HepG2 (cell line): ENCODE measurements around the gene GRIN3B. TPM values are rescaled to one million over a fixed set of nuclear protein-coding genes. Genes with fewer than 3 reads are reported as not detected.

Experiments used
- CENPT ChIP-seq: sonication (generic); formaldehyde crosslinking; IDR thresholded peaks from 2 replicates; pipeline ENCODE4 v1.8.0; 2022; ENCODE audit warnings: low read depth, mild to moderate bottlenecking, moderate library complexity, missing genetic modification reagents
- E2F1 ChIP-seq: sonication (generic); formaldehyde crosslinking; IDR thresholded peaks from 2 replicates; pipeline ENCODE4 v1.5.0; 2020; ENCODE audit warnings: missing genetic modification reagents
- ERF ChIP-seq: IDR thresholded peaks from 2 replicates; pipeline ENCODE4 v1.6.1; 2018; ENCODE audit warnings: missing biosample characterization, missing genetic modification reagents
- ETS1 ChIP-seq: sonication (generic); formaldehyde crosslinking; IDR thresholded peaks from 2 replicates; pipeline ENCODE4 v1.4.0; 2020; ENCODE audit warnings: missing genetic modification reagents
- FOXA1 ChIP-seq, 2 experiments: fragments of 450-650 bp in 1 of 2; sonication (generic) in 1 of 2; formaldehyde crosslinking in 1 of 2; IDR thresholded peaks; 2 replicates each; pipeline versions ENCODE4 v1.4.0 to v1.6.1; 2016 to 2020; ENCODE audit warnings: missing genetic modification reagents in 1 of 2
- HES4 ChIP-seq: sonication (generic); formaldehyde crosslinking; IDR thresholded peaks from 2 replicates; pipeline ENCODE4 v1.9.0; 2021; ENCODE audit warnings: mild to moderate bottlenecking, missing genetic modification reagents, borderline replicate concordance
- HOXD1 ChIP-seq: sonication (generic); formaldehyde crosslinking; IDR thresholded peaks from 2 replicates; pipeline ENCODE4 v1.5.0; 2020; ENCODE audit warnings: missing genetic modification reagents
- KAT2B ChIP-seq: fragments of 150-350 bp; IDR thresholded peaks from 2 replicates; pipeline ENCODE4 v1.6.1; 2014; ENCODE audit warnings: low read depth, low read length, borderline replicate concordance
- KDM4B ChIP-seq: sonication (generic); formaldehyde crosslinking; IDR thresholded peaks from 2 replicates; pipeline ENCODE4 v1.4.0; 2020; ENCODE audit warnings: missing genetic modification reagents
- NFATC3 ChIP-seq: sonication (generic); formaldehyde crosslinking; IDR thresholded peaks from 2 replicates; pipeline ENCODE4 v1.5.1; 2020; ENCODE audit warnings: mild to moderate bottlenecking, missing genetic modification reagents
- RELA ChIP-seq: sonication (generic); formaldehyde crosslinking; IDR thresholded peaks from 2 replicates; pipeline ENCODE4 v1.4.0; 2020; ENCODE audit warnings: missing genetic modification reagents
- REPIN1 ChIP-seq: sonication (generic); formaldehyde crosslinking; IDR thresholded peaks from 2 replicates; pipeline ENCODE4 v1.8.0; 2022; ENCODE audit warnings: missing genetic modification reagents, low read depth, mild to moderate bottlenecking, borderline replicate concordance
- RXRA ChIP-seq: sonication (generic); formaldehyde crosslinking; IDR thresholded peaks from 2 replicates; pipeline ENCODE4 v1.5.1; 2020; ENCODE audit warnings: missing genetic modification reagents
- ZNF24 ChIP-seq: fragments of 450-650 bp; IDR thresholded peaks from 2 replicates; pipeline ENCODE4 v1.6.1; 2017; ENCODE audit warnings: antibody characterized with exemption, mild to moderate bottlenecking
- ZNF275 ChIP-seq: sonication (generic); formaldehyde crosslinking; IDR thresholded peaks from 2 replicates; pipeline ENCODE4 v1.8.0; 2022; ENCODE audit warnings: missing genetic modification reagents, mild to moderate bottlenecking, inconsistent platforms, borderline replicate concordance
- ZNF3 ChIP-seq: IDR thresholded peaks from 2 replicates; pipeline ENCODE4 v1.7.0; 2017; ENCODE audit warnings: inconsistent platforms
- ZNF430 ChIP-seq: sonication (generic); formaldehyde crosslinking; IDR thresholded peaks from 2 replicates; pipeline ENCODE4 v1.9.0; 2021; ENCODE audit warnings: mild to moderate bottlenecking, missing genetic modification reagents
- ZNF597 ChIP-seq: sonication (generic); formaldehyde crosslinking; IDR thresholded peaks from 2 replicates; pipeline ENCODE4 v1.5.0; 2020; ENCODE audit warnings: missing genetic modification reagents
- ZNF615 ChIP-seq: sonication (generic); formaldehyde crosslinking; IDR thresholded peaks from 2 replicates; pipeline ENCODE4 v1.5.0; 2020; ENCODE audit warnings: mild to moderate bottlenecking, missing genetic modification reagents, borderline replicate concordance
- ZNF629 ChIP-seq: sonication (generic); formaldehyde crosslinking; conservative IDR thresholded peaks from 2 replicates; pipeline ENCODE4 v1.5.0; 2020; ENCODE audit warnings: missing genetic modification reagents
- ZNF737 ChIP-seq: sonication (generic); formaldehyde crosslinking; IDR thresholded peaks from 2 replicates; pipeline ENCODE4 v1.5.0; 2020; ENCODE audit warnings: missing genetic modification reagents, mild to moderate bottlenecking, borderline replicate concordance
- polyA plus RNA-seq, 8 experiments: library from polyadenylated mRNA; depleted of rRNA in 3 of 8; stranded (reverse) in 7 of 8; unstranded in 1 of 8; fragments of >200 nt; fragmentation: Illumina TruSeq in 4 of 8; extraction: Trizol in 4 of 8; gene quantifications; 2 replicates each; pipeline versions ENCODE4 v1.2.1 to v1.2.3, GENCODE V29; 2011 to 2016; ENCODE audit warnings: low read depth in 4 of 8, missing spikeins in 1 of 8, mixed read lengths in 1 of 8; ENCODE audit not compliant: insufficient read depth in 1 of 8
- total RNA-seq, 5 experiments: library from RNA; depleted of rRNA; stranded (reverse); fragments of >200 nt; fragmentation: Illumina TruSeq; extraction: Trizol; gene quantifications; 2 replicates each; pipeline ENCODE4 v1.2.3, GENCODE V29; 2016; ENCODE audit warnings: low read depth in 1 of 5
- TF ChIP-seq, protein P1 (sequence below): sonication (generic); formaldehyde crosslinking; IDR thresholded peaks from 2 replicates; pipeline ENCODE4 v1.4.0; 2020; ENCODE audit warnings: missing genetic modification reagents
- TF ChIP-seq, protein P2 (sequence below): sonication (generic); formaldehyde crosslinking; IDR thresholded peaks from 2 replicates; pipeline ENCODE4 v1.8.0; 2022; ENCODE audit warnings: mild to moderate bottlenecking, missing genetic modification reagents, moderate library complexity

GRIN3B gene
- total and polyA plus RNA-seq, 2 of the 13 experiments (the other 11 are each of a cell fraction or from before 2014, with no cell fraction given): 0.07 to 0.20 TPM

DNA sequence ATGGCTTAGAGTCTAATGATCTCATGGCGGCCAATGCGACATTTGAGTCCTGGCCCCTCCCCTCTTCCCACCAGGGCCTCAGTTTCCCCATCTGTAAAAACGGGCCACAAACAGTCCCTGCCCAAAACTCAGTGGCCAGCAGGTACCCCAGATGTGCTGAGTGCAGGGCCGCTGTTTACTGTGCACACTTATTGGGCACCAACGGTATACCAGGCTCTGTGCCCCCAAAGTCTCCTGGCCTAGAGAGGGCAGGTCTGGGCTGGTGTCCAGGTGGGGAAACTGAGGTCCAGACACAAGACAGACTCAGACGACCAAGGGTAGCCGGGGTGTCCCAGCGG lies 39.6 kb upstream of the GRIN3B start (continued):
- TF ChIP-seq CENPT (CRISPR knock-in tag) (0 out of 2 replicates have a peak, but pooled peaks have one; percentile 45), HOXD1 (no peak), HES4 (no peak), E2F1 (no peak), RELA (CRISPR knock-in tag) (no peak), ZNF430 (no peak; the same call in 1 of the 2 replicates), KDM4B (no peak), KAT2B (no peak), ZNF597 (no peak), RXRA (no peak), REPIN1 (no peak), ZNF737 (CRISPR knock-in tag) (no peak), FOXA1 (IDR thresholded peaks at IDR 0.05) (no peak), FOXA1 (CRISPR knock-in tag; IDR thresholded peaks at IDR 0.05) (no peak), ZNF24 (no peak), ZNF615 (CRISPR knock-in tag) (no peak), ZNF629 (CRISPR knock-in tag) (peak; percentile 72), ETS1 (CRISPR knock-in tag) (no peak), NFATC3 (no peak), ERF (CRISPR knock-in tag) (no peak), ZNF3 (CRISPR knock-in tag) (no peak), ZNF275 (CRISPR knock-in tag) (no peak)
- TF ChIP-seq, protein P1, sequence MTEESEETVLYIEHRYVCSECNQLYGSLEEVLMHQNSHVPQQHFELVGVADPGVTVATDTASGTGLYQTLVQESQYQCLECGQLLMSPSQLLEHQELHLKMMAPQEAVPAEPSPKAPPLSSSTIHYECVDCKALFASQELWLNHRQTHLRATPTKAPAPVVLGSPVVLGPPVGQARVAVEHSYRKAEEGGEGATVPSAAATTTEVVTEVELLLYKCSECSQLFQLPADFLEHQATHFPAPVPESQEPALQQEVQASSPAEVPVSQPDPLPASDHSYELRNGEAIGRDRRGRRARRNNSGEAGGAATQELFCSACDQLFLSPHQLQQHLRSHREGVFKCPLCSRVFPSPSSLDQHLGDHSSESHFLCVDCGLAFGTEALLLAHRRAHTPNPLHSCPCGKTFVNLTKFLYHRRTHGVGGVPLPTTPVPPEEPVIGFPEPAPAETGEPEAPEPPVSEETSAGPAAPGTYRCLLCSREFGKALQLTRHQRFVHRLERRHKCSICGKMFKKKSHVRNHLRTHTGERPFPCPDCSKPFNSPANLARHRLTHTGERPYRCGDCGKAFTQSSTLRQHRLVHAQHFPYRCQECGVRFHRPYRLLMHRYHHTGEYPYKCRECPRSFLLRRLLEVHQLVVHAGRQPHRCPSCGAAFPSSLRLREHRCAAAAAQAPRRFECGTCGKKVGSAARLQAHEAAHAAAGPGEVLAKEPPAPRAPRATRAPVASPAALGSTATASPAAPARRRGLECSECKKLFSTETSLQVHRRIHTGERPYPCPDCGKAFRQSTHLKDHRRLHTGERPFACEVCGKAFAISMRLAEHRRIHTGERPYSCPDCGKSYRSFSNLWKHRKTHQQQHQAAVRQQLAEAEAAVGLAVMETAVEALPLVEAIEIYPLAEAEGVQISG (CRISPR knock-in tag): no peak
- TF ChIP-seq, protein P2, sequence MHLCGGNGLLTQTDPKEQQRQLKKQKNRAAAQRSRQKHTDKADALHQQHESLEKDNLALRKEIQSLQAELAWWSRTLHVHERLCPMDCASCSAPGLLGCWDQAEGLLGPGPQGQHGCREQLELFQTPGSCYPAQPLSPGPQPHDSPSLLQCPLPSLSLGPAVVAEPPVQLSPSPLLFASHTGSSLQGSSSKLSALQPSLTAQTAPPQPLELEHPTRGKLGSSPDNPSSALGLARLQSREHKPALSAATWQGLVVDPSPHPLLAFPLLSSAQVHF (CRISPR knock-in tag): no peak
